H54 (cell line): Measurements from ENCODE around the gene NFKBIB.

ENCODE experiments used
- DNase-seq: peaks from one replicate; pipeline ENCODE4 v3.0.0; 2011; ENCODE audit warnings: low spot score, mixed read lengths; ENCODE audit not compliant: insufficient read length
- FAIRE-seq: peaks from 3 replicates; lab custom pipeline; 2011; peaks lifted over from hg19 to GRCh38; lab: Jason Lieb, UNC
- POLR2A ChIP-seq: IDR thresholded peaks from 2 replicates; pipeline ENCODE4 v1.6.1; 2011; ENCODE audit warnings: low read depth, mild to moderate bottlenecking, low read length

NFKBIB gene

GRCh38 chr19:38958301-38958700, 58.5 kb downstream of the NFKBIB start:
- no peak for DNase-seq
- TF ChIP-seq POLR2A = no peak
- no peak for FAIRE-seq
